KG1 (cell line): ENCODE results near the gene C1orf210.

Experiments
- DNase-seq: peaks from one replicate; lab custom pipeline; 2025; lab: John Stamatoyannopoulos, UW

The C1orf210 gene

DNA sequence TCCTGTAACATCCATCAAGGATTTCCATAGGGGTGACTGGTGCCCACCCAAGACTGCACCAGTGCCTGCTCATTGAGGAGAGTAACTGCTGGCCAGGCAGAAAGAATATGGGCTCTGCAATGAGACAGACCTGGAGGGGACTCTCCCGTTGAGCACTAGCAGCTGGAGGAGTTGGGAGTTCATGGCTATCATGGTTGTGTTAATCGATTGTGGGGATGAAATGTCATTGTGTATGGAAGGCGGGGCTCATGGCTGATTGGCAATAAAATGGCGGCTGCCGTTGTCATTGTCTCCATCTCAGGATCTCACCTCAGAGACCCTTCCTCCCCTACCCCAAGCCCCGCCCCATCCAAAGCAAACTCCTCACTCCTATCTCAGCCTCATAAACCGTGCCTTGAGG lies 11.7 kb downstream of the C1orf210 start:
- DNase-seq, result no peak

DNA sequence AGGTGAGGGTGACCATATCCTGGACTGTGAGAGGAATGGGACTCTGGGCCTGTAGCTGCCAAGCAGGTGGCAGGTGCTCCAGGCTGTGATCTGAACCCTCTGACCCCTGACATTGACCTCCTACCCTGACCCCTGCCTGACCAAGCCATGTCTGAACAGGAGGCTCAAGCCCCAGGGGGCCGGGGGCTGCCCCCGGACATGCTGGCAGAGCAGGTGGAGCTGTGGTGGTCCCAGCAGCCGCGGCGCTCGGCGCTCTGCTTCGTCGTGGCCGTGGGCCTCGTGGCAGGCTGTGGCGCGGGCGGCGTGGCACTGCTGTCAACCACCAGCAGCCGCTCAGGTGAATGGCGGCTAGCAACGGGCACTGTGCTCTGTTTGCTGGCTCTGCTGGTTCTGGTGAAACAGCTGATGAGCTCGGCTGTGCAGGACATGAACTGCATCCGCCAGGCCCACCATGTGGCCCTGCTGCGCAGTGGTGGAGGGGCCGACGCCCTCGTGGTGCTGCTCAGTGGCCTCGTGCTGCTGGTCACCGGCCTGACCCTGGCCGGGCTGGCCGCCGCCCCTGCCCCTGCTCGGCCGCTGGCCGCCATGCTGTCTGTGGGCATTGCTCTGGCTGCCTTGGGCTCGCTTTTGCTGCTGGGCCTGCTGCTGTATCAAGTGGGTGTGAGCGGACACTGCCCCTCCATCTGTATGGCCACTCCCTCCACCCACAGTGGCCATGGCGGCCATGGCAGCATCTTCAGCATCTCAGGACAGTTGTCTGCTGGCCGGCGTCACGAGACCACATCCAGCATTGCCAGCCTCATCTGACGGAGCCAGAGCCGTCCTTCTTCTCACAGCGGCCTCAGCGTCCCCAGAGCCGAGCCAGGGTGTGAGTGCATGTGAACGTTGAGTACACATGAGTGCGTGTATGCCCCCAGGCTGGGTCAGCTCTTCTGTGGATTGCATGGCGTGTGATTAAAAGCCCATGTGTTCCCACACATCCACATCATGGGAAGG lies 12.5 kb downstream of the C1orf210 start:
- DNase-seq, result no peak

GRCh38 chr1:43272161-43272560 lies 13.2 kb downstream of the C1orf210 start:
- no peak for DNase-seq

DNA sequence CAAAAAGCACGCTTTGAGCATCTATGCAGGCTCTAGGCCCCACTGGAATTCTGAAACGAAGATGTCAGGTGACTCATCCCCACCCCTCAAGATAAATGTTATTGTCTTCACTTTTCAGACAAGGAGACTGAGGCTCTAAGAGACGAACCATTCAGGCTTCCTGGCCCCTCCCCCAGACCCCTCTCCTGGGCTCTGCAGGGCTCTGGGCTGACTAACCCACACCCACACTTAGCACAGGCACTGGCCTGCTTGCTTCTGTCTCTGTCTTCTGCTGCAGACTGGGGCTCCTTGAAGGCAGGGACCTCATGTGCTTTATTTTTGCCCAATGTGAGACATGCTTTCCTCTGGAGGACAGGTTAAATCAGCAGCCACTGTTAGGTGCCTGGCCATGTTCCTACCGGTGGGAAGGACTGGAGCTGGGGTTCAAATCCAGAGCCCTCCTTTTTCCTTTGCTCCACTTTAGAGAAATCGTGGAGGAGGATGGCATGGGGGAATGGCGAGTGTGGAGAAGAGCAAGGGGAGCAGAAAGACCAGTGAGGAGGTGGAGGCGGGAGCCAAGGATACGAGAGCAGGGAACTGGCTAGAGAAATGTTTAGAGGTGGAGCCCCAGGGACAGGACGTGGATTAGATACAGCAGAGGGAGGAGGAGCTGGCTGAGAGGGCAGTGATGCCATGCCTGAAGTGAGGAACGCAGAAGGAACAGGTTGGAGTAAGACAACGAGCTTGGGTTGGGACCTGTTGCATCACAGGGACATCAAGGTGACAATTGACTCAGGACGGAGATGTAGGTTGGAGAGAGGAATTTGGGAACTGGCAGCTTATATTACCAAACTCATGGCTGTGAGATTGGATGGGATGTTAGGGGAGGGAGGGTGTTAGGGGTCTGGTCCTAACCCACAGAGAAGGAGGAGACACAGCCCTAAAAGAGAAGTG lies 13.9 kb downstream of the C1orf210 start:
- no peak for DNase-seq

DNA sequence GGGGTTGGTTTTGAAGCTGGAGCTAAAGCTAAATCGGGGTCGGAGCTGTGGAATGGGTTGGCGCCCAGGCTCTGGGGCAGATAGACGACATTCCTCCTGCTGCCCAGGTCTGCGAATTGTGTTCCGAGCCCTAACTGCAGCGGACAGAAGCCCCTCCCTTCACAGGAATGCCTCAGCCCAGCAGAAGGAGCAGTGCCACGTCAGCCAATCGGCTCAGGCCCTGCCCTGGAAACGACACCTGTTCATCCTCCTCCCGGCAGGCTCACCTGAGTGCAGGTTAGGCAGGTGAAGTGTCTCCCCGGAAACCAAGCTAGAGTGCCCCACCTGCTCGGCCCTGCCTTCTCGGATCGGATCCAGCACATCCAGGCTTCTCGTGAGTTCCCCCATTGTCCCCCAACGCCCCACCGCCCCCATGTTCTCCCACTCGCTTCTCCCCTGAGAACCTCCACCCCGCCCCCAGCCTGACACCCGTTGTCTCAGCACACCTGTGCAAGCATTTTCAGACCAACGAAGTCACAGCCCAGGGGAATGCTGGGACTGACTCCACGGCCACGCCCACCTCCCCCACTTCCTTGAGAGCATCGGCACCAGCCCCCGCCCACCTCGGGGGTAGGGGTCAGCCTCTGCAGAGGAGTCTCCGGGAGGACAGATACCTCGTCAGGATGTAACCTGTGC lies 14.8 kb downstream of the C1orf210 start:
- DNase-seq, result no peak

DNA sequence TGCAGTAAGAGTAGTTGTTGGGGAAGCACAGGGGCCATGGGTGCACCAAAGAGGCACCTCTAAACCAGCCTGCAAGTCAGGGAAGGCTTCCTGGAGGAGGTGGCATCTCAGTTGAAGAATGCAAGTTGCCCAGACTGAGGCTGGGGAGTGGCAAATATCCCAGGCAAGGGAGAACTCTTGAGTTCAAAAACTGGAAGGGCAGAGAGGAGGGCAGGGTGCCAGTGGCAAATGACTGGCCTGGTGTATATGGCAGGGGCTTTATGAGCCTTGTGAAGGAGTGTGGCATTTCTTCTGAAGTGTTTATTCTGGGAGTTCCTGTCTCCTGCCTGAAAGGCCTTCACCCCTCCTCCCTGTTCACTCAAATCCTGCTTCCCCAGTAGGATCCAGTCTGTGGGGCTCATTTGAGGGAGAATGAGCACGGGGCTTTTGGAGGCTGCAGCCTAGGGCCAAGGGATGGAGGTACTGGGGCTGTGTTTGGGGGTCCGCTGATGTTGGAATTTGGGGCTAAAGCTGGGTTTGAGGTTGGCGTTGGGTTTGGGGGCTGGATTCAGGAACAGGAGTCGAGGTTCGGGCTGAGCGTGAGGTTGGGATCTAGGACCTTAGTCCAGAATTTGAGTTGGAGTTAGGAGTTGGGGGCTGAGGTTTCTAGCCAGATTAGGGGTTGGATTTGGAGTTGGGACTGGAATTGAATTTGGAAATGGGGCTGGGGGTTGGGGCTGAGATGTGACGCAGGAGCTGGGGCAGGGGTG lies 15.6 kb downstream of the C1orf210 start, which contains the start of gene TMEM125:
TMEM125 (plus strand) TSS at position 357 of the 749 bp plus-strand sequence. CDS start 2,740 bp downstream, outside the sequence.
- no peak for DNase-seq

GRCh38 chr1:43267818-43268425 lies 17.5 kb downstream of the C1orf210 start:
- DNase-seq, result no peak

GRCh38 chr1:43267291-43267805 lies 18.0 kb downstream of the C1orf210 start:
- DNase-seq, result no peak

GRCh38 chr1:43266881-43267280 lies 18.5 kb downstream of the C1orf210 start:
- no peak for DNase-seq

- no peak for DNase-seq
These were observed 19.9 kb downstream of the C1orf210 start for GRCh38 chr1:43265431-43265830.

DNA sequence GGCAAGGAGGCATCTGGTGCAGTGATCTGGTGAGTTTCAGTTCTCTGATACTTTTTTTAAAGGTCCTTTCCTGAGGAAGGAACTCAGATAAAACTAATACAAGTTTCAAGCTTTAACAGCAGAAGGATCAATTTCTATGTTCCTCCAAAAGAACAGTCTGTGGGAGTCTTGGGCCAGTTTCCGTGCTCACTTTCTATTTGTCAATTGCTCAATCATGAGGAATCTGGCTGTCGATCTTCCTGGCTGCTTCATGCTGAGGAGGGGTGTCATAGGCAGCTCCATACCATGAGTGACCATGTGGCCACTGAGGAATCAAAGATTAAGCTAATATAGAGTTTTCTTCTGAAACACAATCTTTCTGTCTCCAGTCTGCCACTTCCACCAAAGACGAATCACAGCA lies 27.0 kb downstream of the C1orf210 start:
- no peak for DNase-seq

DNA sequence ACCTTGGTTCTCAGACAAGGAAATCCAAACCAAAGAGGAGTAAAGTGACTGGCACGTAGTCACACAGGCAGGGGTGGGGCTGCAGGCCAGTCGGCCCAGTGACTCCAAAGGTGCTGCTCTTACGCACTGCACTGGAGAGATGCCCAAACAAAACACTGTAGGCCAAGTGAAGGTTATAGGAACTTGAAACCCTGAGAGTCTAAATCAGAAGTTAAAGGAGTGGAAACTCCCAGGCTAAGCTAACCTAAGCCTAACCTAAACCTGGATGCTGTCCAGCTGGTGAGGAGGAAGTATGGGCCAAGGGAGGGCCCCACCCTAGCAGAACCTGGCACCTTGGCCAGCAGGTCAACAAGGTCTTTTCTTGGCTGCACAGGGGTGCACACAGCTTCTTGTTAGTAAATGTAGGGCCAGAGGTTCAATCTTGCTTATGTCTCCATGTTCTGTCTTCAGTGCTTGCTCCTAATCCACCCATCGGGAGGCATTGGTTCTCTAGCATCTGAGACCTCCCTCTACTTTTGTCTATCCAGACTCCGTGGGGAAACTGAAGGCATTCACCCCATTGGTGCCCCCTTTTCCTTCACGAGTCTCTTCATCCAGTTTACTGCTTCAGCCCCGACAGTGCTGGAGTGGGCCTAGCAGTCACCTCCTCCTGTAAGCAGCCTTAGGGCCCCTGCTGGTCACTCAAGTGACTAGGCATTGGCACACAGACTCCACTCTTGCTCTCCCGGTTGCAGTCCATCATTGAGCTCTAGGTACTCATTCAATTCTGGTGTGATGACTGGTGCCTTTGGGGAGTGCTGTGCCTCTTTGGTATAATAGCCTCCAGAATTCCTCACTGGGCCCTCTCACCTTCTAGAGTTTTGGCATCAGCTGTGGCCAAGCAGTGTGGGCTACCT lies 28.5 kb downstream of the C1orf210 start:
- no peak for DNase-seq

DNA sequence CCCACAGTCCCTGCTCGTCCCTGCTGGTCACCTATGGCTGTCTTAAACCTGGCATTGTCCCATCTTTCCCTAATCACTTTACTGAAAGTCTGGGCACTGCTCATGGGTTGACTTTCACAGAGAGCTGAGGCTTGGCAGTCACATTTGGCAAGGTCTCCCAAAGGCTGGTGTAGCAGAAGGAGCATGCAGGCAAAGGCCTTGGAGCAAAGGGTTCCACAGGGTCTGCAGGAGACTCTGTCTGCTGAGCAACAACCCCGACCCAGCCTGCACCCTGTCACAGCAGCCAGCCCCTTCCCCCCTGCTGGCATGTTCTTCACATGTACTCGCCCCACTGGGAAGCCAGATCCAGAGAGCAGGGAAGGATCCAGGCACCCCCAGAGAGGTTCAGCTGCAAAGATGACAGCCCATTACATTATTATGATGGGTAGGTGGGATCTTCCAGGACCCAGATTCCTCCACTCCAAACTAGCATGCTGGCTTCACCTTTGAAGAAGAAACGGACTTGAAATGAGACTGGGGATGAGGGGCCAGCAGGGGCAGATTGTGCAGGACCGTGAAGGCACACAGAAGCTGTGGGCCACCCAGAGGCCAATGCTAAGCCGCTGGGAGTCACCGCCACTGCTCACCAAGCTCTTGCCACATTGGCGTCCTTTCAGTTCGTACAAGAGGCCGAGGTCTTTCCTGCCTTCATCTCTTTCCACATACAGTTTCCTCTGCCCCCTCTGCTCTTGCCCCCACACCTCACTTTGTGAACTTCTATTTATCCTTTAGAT lies 29.8 kb downstream of the C1orf210 start:
- DNase-seq, result no peak

DNA sequence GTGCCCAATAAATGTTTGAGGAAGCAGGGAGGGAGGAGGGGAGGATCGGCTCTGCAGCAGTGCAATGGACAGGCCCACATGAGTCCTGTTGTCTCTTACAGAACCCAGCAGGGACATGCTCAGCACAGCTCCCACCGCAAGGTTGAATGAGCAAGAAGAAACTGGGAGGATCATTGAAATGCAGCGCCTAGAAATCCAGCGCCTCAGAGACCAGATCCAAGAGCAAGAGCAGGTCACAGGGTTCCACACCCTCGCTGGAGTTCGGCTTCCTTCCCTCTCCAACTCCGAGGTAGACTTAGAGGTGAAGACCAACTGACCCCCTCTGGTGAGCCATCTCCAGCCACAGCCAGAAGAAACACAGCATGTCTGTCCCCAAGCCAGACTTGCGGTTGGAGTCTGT lies 31.5 kb downstream of the C1orf210 start:
- no peak for DNase-seq

- DNase-seq, result no peak
These were observed 32.2 kb downstream of the C1orf210 start for GRCh38 chr1:43253173-43253572.

- no peak for DNase-seq
These were observed 33.2 kb downstream of the C1orf210 start for GRCh38 chr1:43252225-43252624.

GRCh38 chr1:43251024-43251423 lies 34.4 kb downstream of the C1orf210 start:
- DNase-seq, result no peak

DNA sequence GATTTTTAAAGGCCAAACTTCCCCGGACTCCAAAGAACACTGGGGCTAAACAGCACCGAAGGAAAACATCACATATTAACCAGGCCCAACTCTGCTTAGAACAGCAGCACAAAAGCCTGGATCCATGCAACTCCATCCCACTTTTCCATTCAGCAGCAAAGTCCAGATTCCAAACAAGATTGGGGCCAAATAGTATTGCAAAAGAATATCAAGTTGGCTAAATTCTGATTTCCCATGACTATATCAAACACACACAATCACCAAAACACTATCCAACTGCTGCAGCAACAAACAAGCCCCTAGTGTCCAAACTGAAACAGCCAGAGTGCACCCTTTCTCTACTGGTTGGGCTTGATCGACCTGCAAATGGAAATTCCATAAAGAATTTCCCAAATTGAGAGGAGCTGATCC lies 35.0 kb downstream of the C1orf210 start:
- DNase-seq, result no peak
